M059J (cell line): ENCODE data around the gene TMEM120B. TPM values are rescaled to one million over a fixed set of nuclear protein-coding genes. Genes with fewer than 3 reads are reported as not detected.
"Not testable (repeated sequence)": the region's sequence is repeated elsewhere in the genome, so short reads cannot be mapped to it uniquely, and the experiment has no call there.

Experiments used
- DNase-seq: peaks from one replicate; pipeline ENCODE4 v3.0.0-alpha.2; 2012; ENCODE audit warnings: low read depth
- total RNA-seq: library from RNA; depleted of rRNA; stranded (reverse); fragments of >200 nt; shearing (Covaris generic); gene quantifications from 2 replicates; pipeline ENCODE4 v1.2.3, GENCODE V29; 2014

Gene TMEM120B
- total RNA-seq, 1 experiment from 2014 or later = 8.3 TPM

GRCh38 chr12:121745545-121745944 is 33.0 kb downstream of the TMEM120B start:
- DNase-seq = not testable (repeated sequence)

- DNase-seq = peak; percentile 8
Measured at GRCh38 chr12:121748218-121748570, 35.6 kb downstream of the TMEM120B start.

GRCh38 chr12:121748571-121749265 is 36.2 kb downstream of the TMEM120B start:
- peak; percentile 73 for DNase-seq

GRCh38 chr12:121749267-121749666 is 36.7 kb downstream of the TMEM120B start:
- no peak for DNase-seq

- no peak for DNase-seq
Measured at GRCh38 chr12:121750507-121750955, 38.0 kb downstream of the TMEM120B start.

GRCh38 chr12:121751034-121751433 is 38.5 kb downstream of the TMEM120B start:
- no peak for DNase-seq

GRCh38 chr12:121751749-121752351 is 39.3 kb downstream of the TMEM120B start:
- no peak for DNase-seq

GRCh38 chr12:121753844-121754264 is 41.3 kb downstream of the TMEM120B start:
- DNase-seq = no peak

GRCh38 chr12:121754836-121755235 is 42.3 kb downstream of the TMEM120B start:
- DNase-seq = no peak

- no peak for DNase-seq
Measured at GRCh38 chr12:121755591-121755990, 43.0 kb downstream of the TMEM120B start.

GRCh38 chr12:121758536-121758935 is 46.0 kb downstream of the TMEM120B start:
- DNase-seq = not testable (repeated sequence)

GRCh38 chr12:121762269-121762668 is 49.7 kb downstream of the TMEM120B start:
- DNase-seq = no peak

GRCh38 chr12:121764808-121765207 is 52.3 kb downstream of the TMEM120B start:
- no peak for DNase-seq

GRCh38 chr12:121765573-121765972 is 53.0 kb downstream of the TMEM120B start:
- DNase-seq = peak; percentile 87

- DNase-seq = no peak
Measured at GRCh38 chr12:121766290-121767039, 53.9 kb downstream of the TMEM120B start.

- peak; percentile 74 for DNase-seq
Measured at GRCh38 chr12:121767525-121768016, 55.0 kb downstream of the TMEM120B start.

- no peak for DNase-seq
Measured at GRCh38 chr12:121769297-121769830, 56.8 kb downstream of the TMEM120B start.

- DNase-seq = no peak
Measured at GRCh38 chr12:121769831-121770301, 57.3 kb downstream of the TMEM120B start.

- no peak for DNase-seq
Measured at GRCh38 chr12:121770388-121770787, 57.8 kb downstream of the TMEM120B start.

- no peak for DNase-seq
Measured at GRCh38 chr12:121770813-121771625, 58.5 kb downstream of the TMEM120B start.
